ENCODE results near the gene KCNH8.

- TF ChIP-seq ISL1 (CRISPR knock-in tag; IDR thresholded peaks at IDR 0.05), result no peak
- TF ChIP-seq PPARA (CRISPR knock-in tag; IDR thresholded peaks at IDR 0.05; ENCODE audit: borderline replicate concordance), result no peak
- no peak for TF ChIP-seq RARB (CRISPR knock-in tag; IDR thresholded peaks at IDR 0.05)
- TF ChIP-seq ZFP3 (CRISPR knock-in tag; IDR thresholded peaks at IDR 0.05), result no peak
- TF ChIP-seq ZFP30 (CRISPR knock-in tag; IDR thresholded peaks at IDR 0.05), result no peak
- no peak for TF ChIP-seq OSR1 (CRISPR knock-in tag; IDR thresholded peaks at IDR 0.05)
- TF ChIP-seq ZNF565 (CRISPR knock-in tag; conservative IDR thresholded peaks at IDR 0.05; ENCODE audit: low read depth), result no peak
- TF ChIP-seq, protein P1, sequence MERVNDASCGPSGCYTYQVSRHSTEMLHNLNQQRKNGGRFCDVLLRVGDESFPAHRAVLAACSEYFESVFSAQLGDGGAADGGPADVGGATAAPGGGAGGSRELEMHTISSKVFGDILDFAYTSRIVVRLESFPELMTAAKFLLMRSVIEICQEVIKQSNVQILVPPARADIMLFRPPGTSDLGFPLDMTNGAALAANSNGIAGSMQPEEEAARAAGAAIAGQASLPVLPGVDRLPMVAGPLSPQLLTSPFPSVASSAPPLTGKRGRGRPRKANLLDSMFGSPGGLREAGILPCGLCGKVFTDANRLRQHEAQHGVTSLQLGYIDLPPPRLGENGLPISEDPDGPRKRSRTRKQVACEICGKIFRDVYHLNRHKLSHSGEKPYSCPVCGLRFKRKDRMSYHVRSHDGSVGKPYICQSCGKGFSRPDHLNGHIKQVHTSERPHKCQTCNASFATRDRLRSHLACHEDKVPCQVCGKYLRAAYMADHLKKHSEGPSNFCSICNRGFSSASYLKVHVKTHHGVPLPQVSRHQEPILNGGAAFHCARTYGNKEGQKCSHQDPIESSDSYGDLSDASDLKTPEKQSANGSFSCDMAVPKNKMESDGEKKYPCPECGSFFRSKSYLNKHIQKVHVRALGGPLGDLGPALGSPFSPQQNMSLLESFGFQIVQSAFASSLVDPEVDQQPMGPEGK (CRISPR knock-in tag; IDR thresholded peaks at IDR 0.05; ENCODE audit: borderline replicate concordance), result no peak
- no peak for TF ChIP-seq ZNF70 (CRISPR knock-in tag; IDR thresholded peaks at IDR 0.05)
Observed at GRCh38 chr3:19485267-19485666, 337.0 kb downstream of the KCNH8 start.

Measured in SK-N-SH treated with all-trans-retinoic acid at 6 μM for 48 hours (cell line).